Retina (tissue), 1 donor: ENCODE measurements around the gene CRY1.
"Not testable (repeated sequence)": the region's sequence is repeated elsewhere in the genome, so short reads cannot be mapped to it uniquely, and the experiment has no call there.

ENCODE experiments used
- DNase-seq: peaks from one replicate; pipeline ENCODE4 v3.0.0-alpha.2; 2016

CRY1 gene

DNA sequence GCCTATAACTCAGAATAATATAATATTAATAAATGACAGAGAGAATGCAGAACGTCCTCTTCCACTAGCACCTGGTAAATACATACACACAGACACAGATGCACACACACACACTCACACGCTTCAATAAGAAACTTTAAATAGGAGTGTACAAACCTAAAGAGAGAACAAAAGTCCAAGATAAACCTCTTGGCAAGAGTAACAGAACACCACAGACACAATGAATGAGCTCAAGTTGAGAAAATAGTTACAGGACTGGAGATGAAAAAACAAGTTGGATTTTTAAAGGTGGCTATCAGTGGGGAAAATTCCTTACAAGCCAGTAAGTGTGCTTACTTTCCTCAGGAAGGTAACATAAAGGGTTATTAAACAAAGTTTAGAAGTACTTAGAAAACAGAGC is 35.2 kb downstream of the CRY1 start:
- no peak for DNase-seq

DNA sequence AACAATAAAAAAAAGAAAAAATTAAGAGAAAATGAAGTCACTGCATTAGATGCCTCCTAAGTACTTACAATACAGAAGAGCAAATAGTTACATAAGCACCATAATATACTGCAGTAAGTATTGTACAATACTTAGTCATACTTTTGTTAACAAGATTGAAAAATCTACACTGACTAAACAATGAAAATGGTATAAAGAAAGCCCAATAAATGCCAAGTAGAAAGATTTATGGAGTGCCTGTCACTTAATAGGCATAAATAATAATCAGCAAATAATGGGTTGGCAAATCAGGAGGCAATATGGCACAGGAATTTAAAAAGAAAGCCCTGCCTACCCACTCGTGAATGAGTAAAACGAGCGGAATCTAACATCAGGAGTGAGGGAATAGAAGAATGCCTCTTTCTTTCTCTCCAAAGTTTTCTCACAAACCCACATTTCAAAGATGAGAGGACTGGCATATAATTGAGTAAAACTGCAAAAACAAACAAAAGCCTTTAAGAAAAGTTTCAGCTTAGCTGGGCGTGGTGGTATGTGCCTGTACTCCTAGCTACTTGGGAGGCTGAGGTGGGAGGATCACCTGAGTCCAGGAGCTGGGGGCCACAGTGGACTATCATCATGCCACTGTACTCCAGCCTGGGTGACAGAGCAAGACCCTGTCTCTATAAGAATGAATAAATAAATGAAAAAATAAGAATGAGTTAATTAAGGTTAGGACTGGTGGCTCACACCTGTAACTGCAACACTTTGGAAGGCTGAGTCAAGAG is 36.1 kb downstream of the CRY1 start:
- DNase-seq = no peak

DNA sequence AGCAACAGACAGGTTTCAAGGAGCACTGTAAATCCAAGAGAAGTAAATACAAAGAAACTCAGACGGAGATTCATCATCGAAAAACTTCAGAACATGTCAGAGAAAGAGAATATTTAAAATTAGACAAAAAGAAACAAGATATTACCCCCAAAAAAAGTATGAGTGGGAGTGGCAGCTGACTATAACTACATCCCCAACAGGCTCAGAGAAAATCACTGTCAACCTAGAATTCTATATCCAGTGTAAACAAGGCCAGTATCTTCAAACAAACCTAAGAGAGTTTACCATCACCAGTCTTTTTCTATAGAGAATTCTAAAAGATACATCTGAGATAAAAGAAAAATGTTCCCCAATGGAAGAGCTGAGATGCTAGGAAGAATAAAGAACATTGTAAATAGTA is 39.6 kb downstream of the CRY1 start:
- no peak for DNase-seq

DNA sequence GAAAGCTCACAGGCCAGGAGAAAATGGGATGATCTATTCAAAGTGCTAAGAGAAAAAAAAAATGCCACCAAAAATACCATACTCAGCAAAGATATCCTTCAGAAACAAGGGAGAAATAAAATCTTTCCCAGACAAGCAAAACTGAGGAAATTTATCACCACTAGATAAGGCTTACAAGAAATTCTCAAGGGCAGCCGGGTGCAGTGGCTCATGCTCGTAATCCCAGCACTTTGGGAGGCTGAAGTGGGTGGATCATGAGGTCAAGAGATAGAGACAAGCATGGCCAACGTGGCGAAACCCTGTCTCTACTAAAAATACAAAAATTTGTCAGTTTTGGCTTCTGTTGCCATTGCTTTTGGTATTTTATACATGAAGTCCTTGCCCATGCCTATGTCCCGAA is 48.2 kb downstream of the CRY1 start:
- no peak for DNase-seq

DNA sequence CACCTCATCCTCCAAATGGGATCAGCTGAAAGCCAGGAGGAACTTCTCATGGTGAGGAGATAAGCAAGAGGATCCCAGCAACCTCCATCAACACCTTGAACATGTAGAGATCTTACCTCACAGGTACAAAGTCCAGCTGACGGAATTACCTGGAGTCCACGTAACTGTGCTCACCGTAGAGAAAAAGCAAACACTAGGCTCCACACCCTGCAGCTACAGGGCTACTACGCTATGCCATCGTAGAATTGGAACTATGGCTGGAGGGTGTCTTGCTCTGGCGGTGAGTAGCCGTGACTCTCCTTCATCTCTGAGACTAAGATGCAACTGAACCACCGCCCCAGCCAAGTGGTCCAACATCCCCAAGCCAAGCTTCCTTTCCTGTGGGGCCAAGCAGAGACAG is 50.5 kb downstream of the CRY1 start:
- no peak for DNase-seq

DNA sequence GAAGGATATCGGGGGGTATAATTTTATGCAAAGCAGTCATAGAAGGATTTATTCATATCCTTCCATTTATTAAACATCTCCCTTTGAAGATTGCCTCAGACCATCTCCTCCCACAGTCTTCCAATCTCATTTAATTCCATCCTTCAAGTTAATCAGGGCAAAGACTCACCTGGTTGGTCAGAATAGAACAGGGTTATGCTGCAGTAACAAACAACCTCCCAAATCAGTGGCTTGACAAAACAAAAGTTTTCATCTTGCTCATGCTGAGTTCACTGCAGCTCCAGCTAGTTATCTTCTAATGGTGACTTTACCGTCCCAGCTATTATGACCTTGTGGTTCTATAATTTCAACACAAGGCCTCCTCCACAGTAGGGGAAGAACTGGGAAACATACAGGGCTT is 57.6 kb downstream of the CRY1 start:
- DNase-seq = no peak

DNA sequence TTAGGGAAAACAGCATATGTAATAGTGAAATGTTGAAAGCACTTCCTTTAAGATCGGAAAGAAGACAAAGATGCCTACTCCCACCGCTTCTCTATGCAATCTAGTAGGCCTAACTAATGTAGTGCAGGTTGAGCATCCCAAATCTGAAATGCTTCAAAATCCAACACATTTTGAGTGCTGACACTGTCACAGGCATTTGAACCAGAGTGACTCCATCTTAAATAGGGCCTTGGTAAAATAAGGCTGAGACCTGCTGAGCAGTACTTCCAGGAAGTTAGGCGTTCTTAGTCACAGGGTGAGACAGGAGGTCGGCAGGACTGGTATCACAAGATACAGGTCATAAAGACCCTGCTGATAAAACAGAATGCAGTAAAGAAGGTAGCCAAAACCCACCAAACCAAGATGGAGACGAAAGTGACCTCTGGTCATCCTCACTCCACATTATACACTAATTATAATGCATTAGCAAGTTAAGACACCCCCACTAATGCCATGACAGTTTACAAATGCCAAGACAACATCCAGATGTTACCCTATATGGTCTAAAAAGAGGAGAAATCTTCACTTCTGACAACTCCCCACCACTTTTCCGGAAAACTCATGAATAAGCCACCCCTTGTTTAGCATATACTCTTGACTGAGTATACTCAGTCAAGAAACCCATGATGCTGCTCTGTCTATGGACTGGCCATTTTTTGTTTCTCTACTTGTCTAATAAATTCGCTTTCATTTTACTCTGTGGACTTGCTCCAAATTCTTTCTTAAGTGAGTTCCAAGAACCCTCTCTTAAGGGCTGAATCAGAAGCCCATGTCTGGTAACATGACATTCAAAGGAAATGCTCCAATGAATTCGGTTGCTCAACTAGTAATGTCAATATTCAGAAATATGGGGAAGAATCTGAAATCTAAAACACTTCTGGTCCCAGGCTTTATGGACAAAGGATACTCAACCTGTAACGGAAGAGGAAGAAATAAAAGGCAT is 59.3 kb downstream of the CRY1 start:
- no peak for DNase-seq

DNA sequence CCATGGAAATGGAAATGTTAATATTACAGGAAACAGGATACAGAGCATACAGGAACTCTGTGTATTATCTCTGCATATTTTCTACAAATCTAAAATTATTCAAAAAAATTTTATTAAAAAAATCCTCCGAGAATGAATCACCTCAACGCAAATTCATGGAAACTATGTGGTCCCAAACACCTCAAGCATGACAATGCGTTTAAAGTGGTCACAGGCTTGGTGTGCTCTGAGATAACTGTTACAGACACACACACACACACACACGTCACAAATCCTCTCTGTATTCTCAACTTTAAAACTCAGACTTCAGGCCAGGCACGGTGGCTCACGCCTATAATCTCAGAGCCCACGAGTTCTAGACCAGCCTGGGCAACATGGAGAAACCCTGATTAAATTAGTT is 61.1 kb downstream of the CRY1 start:
- DNase-seq = no peak

DNA sequence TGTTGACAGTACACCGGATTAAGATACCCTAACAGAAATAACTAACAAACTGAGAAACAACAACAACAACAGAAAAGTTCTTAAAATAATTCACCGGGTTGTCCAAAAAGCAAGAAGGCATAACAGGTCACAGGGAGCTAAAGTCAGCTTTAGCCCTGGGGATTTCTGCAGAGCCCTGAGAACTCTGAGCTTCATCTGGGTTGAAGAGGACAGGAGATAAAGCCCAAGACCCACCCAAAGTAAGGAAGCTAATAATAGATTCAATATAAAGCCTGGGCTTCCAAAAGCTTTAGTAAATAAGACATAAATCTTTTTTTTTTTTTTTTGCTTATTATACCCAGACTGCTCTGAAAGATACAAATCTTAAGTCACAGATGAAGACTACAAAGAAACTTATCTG is 62.3 kb downstream of the CRY1 start:
- DNase-seq = no peak

DNA sequence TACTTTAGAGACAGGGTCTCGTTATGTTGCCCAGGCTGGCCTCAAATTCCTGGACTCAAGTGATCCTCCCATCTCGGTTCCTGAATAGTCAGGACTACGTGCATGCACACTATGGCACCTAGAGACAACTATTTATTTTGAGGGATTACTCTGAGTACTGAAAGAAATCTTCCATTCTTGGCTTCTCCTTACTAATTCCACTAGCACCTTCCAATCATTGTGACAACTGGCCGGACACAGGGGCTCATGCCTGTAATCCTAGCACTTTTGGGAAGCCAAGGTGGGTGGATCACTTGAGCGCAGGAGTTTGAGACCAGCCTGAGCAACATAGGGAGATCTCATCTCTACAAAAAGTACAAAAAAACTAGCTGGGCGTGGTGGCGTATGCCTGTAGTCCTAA is 64.3 kb downstream of the CRY1 start:
- no peak for DNase-seq

DNA sequence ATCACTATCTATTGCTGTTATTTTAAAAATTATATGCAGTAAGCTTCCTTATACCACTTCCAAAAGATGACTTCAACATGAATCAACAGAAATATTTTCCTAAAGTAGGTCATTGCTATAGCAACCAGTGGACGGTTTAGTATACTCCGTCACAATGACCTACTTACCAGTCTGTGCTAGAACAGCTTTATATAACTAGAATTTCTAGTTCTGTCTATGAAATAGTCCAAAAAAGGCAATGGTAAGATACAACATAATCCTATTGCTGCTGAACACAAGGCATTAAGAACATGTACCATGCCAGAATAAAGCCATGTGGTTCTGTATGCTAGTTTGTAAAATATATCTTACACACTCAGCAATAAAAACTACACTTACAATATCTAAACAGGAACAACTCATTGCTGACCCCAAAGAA is 65.7 kb downstream of the CRY1 start:
- peak; percentile 63 for DNase-seq

DNA sequence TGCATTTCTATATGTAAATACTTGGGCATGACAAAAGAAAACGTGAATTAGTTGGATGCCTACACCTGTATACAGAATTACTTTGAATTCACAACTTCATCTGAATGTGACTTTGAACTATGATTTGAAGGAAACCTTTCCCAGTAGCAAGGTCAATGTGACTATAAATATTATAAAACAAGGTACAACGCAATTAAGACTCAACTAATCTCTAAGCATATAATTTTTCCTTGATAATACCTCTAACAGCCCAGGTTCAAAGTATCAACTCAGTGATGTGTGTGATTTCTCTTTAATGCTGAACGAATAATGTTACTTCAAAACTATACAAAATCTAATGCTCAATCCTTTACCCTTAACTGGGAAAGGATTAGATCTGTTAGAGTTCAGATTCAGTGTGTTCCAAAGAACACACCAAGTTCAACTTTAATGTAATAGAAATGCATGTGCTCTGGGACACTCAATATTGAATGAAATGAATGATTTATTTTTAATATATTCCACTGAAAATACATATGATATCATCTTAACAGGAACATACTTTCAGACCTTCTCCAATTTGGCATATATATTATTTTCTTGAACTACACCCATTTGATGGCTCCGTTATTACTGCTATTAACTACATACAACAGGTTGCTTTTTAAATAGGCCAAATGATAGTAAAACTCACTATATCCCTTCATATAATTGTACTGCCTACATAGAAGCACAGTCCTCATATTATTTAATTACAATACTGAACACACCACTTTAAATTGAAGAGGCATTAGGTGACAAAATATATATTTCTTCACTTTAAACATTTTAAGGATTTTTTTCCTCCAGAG is 66.3 kb downstream of the CRY1 start:
- no peak for DNase-seq

DNA sequence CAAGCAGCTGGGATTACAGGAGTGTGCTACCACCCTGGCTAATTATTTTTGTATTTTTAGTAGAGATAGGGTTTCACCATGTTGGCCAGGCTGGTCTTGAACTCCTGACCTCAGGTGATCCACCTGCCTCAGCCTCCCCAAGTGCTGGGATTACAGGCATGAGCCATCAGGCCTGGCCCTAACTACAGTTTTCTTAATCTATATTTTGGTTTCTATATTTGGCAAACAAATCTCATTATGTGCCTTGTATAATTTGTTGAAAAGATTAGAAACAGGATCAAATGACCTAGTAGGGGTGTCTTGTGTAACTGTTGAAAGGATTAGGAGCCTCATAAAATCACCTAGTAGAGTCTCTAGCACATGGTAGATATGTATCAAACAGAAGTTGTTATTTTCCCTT is 67.0 kb downstream of the CRY1 start:
- not testable (repeated sequence) for DNase-seq

DNA sequence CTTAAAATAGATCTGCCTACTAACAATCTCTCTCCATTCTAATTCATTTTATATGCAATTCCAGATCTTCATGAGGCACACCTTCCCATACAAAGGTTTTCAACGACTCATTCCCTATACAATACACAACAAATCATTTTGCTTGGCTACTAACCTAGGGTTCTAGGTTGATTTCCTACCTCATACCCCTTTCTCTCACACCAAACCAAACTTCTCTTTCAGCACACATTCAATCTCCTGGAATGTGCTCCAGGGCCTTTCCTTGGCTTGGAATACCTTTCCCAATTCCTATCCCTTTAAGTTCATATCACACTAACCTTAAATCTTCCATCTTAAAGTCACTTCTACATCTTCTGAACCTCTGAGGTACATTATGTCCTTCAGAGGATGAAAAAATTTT is 67.7 kb downstream of the CRY1 start:
- DNase-seq = no peak

DNA sequence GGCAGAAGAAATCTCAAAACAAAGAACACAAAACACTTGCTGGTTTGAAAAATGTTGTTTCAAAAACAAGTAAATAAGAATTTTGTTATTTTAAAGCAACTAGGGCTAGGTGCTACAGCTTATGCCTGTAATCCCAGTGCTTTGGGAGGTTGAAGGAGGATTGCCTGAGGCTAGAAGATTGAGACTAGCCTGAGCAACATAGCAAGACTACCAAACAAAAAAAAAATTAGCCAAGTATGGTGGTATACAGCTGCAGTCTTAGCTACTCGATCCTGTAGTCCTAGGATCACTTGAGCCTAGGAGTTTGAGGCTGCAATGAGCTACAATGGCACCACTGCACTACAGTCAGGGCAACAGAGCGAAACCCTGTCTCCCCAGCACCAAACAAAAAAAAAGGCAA is 73.8 kb downstream of the CRY1 start:
- DNase-seq = no peak

DNA sequence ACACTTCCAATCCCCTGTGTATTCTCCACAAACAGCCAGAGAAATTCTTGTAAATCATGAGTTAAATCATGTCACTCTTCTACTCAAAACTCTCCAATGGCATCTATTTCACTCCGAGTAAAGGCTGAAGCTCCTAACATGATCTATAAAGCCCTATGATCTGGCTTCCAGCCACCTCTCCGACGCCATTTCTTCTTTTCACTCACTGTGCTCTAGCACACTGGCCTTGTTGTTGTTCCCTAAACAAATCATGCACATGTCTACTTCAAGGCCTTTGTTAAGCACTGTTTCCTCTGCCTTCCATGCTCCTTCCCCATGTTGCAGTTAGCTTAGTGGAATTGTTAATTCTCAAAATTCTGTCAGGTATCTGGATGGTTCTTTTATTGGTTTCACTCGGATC is 76.3 kb downstream of the CRY1 start:
- no peak for DNase-seq

DNA sequence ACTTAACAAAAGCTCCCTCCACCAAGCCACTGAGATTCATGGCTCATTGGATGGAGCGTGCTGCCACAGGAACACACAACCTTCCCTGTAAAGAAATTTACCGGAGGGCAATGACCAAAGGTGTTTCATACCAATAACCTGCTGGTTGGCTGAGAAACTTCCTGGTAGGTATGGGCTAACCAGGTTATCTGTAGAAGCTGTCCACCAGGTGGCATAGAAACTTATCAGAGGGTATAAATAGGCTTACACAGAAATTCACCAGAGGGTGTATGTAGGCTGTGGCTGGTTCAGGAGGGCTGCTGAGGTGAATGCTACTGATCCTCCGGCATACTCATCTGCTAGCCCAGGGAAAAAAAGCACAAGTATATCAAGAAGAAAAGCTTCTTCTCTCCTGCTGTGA is 79.3 kb downstream of the CRY1 start:
- DNase-seq = no peak

DNA sequence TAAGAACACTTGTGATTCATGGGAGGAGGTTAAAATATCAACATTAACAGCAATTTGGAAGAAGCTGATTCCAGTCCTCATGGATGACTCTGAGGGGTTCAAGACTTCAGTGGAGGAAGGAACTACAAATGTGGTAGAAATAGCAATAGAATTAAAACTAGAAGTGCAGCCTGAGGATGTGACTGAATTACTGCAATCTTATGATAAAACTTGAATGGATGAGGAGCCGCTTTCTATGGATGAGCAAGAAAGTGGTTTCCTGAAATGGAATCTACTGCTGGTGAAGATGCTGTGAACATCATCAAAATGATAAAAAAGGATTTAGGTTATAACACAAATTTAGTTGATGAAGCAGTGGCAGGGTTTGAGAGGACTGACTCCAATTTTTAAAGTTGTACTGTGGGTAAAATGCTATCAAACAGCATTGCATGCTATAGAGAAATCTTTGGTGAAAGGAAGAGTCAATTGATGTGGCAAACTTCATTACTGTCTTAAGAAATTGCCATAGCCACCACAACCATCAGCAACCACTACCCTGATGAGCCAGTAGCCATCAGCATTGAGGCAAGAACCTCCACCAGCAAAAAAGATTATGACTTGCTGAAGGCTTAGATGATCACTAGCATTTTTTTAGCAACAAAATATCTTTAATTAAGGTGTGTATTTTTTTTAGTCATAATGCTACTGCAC is 80.5 kb downstream of the CRY1 start:
- no peak for DNase-seq

DNA sequence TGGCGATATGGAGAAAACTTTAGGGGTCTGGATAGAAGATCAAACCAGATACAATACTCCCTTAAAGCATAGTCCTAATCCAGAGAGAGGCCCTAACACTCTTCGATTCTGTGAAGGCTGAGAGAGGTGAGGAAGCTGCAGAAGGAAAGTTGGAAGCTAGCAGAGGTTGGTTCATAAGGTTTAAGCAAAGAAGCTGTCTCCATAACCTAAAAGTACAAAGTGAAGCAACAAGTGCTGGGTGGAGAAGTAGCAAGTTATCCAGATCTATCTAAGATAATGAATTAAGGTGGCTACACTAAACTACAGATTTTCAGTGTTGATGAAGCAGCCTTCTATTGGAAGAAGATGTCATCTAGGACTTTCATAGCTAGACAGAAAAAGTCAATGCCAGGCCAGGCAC is 81.8 kb downstream of the CRY1 start:
- no peak for DNase-seq

DNA sequence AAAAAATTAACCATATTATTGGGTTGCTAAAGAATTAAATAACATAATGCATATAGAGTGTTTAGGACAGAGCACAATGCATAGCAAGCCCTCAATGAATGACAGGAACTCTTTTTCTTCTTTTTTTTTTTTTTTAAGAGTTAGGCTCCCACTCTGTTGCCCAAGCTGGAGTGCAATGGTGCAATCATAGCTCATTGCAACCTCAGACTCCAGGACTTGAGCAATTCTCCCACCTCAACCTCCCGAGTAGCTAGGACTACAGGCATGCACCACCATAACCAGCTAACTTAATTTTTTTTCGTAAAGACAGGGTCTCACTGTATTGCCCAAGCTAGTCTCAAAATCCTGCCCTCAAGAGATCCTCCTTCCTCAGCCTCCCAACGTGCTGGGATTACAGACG is 85.9 kb downstream of the CRY1 start:
- no peak for DNase-seq

DNA sequence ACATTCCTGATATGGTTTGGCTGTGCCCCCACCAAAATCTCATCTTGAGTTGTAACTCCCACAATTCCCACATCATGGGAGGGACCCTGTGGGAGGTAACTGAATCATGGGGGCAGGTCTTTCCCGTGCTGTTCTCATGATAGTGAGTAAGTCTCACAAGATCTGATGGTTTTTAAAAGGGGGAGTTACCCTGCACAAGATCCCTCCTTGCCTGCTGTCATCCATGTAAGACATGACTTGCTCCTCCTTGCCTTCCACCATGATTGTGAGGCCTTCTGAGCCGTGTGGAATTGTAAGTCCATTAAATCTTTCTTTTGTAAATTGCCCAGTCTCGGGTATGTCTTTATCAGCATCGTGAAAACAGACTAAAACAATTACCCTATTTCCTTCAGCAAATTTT is 90.7 kb downstream of the CRY1 start:
- DNase-seq = not testable (repeated sequence)

DNA sequence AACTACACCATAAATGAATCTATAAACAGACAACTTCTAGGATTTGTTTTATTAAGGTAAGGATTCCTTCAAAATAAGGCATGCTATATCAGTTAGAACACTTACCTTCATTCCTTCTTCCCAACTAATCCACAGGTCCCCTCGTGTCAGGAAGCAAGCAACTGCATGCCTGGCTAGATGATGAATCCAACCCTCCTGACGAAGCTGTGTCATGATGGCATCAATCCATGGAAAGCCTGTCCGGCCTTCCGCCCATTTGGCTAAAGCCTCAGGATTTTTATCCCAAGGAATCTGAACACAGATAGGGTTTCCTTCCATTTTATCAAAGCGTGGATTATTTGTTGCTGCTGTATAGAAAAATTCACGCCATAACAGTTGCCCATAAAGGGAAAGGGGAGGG is 93.9 kb downstream of the CRY1 start:
- DNase-seq = no peak

DNA sequence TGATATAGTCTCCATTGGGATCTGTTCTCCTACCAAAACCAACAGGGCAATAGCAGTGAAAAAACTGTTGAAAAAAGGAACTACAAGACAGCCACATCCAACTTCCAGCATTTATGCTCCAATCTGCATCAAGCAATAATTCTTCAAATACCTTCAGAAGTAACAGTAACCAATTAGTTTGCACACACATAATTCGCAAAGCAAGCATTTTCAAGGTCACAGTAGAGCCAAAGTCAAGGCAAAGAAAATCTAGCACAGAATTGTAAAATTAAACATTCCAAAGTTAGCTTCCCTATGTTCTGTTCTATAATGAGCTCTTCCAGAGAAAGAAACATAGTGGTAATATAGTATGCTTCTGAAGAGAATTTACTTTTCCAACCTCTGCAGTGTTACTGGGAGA is 95.4 kb downstream of the CRY1 start:
- DNase-seq = no peak
